Glutamatergic neuron (in vitro differentiated cells): ENCODE measurements around the gene LIMS2. TPM values are rescaled to one million over a fixed set of nuclear protein-coding genes. Genes with fewer than 3 reads are reported as not detected.

Source experiments
- total RNA-seq: library from RNA; stranded (reverse); fragmentation: NEBNext Ultra II Directional; extraction: Animal tissue kit (Norgen Biotek cat#: 25700); gene quantifications from one replicate; pipeline ENCODE4 v1.2.1, GENCODE V29; 2021; ENCODE audit not compliant: unreplicated experiment

The LIMS2 gene
- total RNA-seq, 1 donor from 2014 or later: 0.29 TPM

Other genes starting within 250 kb of the LIMS2 start
- gene IWS1, start 149.0 kb downstream of the LIMS2 start, total RNA-seq: 46.1 TPM
- gene MYO7B, start 139.8 kb downstream of the LIMS2 start, total RNA-seq: 0.29 TPM
- gene GPR17, start 29.4 kb downstream of the LIMS2 start, total RNA-seq: not detected
- 6.4 TPM for gene SFT2D3, start 26.0 kb upstream of the LIMS2 start, total RNA-seq
- 54.5 TPM for gene WDR33, start 135.6 kb upstream of the LIMS2 start, total RNA-seq
- gene POLR2D, start 182.6 kb upstream of the LIMS2 start, total RNA-seq: 30.1 TPM
- gene AMMECR1L, start 210.4 kb upstream of the LIMS2 start, total RNA-seq: 25.2 TPM